Astrocyte (in vitro differentiated cells and primary cell): ENCODE data around the gene ZBTB39. TPM values are rescaled to one million over a fixed set of nuclear protein-coding genes. Genes with fewer than 3 reads are reported as not detected.

Source experiments
- DNase-seq: peaks from one replicate; pipeline ENCODE4 v3.0.0-alpha.2; 2010; ENCODE audit warnings: low read depth
- FAIRE-seq: peaks from 2 replicates; lab custom pipeline; 2011; peaks lifted over from hg19 to GRCh38; lab: Jason Lieb, UNC
- H2AFZ ChIP-seq: 2 replicates; pipeline ENCODE4 v1.6.0; 2012; ENCODE audit warnings: low read depth, low read length, inconsistent platforms
- H3K27ac ChIP-seq: 2 replicates; pipeline ENCODE4 v1.5.1; 2011; ENCODE audit warnings: low read depth, low read length, inconsistent platforms
- H3K27me3 ChIP-seq: 2 replicates; pipeline ENCODE4 v1.6.0; 2011; ENCODE audit warnings: low read length, inconsistent platforms; ENCODE audit not compliant: insufficient read depth
- H3K36me3 ChIP-seq: 2 replicates; pipeline ENCODE4 v1.5.1; 2011; ENCODE audit warnings: low read length, inconsistent platforms; ENCODE audit not compliant: insufficient read depth
- H3K4me1 ChIP-seq: 2 replicates; pipeline ENCODE4 v1.5.1; 2011; ENCODE audit warnings: low read length, inconsistent platforms; ENCODE audit not compliant: insufficient read depth
- H3K4me2 ChIP-seq: 2 replicates; pipeline ENCODE4 v1.6.0; 2012; ENCODE audit warnings: low read length, inconsistent platforms
- H3K4me3 ChIP-seq: 2 replicates; pipeline ENCODE4 v1.5.1; 2011; ENCODE audit warnings: low read depth, mild to moderate bottlenecking, low read length, inconsistent platforms; ENCODE audit not compliant: insufficient read depth
- H3K79me2 ChIP-seq: 2 replicates; pipeline ENCODE4 v1.6.0; 2012; ENCODE audit warnings: mild to moderate bottlenecking, low read length, inconsistent platforms; ENCODE audit not compliant: insufficient read depth
- H3K9ac ChIP-seq: 2 replicates; pipeline ENCODE4 v1.6.0; 2012; ENCODE audit warnings: mild to moderate bottlenecking, low read length, inconsistent platforms
- H3K9me3 ChIP-seq: 2 replicates; pipeline ENCODE4 v1.5.1; 2012; ENCODE audit warnings: low read depth, mild to moderate bottlenecking, low read length, inconsistent platforms; ENCODE audit not compliant: insufficient read depth
- H4K20me1 ChIP-seq: 2 replicates; pipeline ENCODE4 v1.6.0; 2012; ENCODE audit warnings: low read length, inconsistent platforms; ENCODE audit not compliant: insufficient read depth
- H3K27ac Mint-ChIP-seq: one replicate; pipeline ENCODE4 v1.8.0; 2021; ENCODE audit warnings: mild to moderate bottlenecking, mixed read lengths; ENCODE audit not compliant: unreplicated experiment
- H3K27me3 Mint-ChIP-seq: one replicate; pipeline ENCODE4 v1.8.0; 2021; ENCODE audit warnings: low read depth, mixed read lengths; ENCODE audit not compliant: unreplicated experiment
- H3K36me3 Mint-ChIP-seq: one replicate; pipeline ENCODE4 v1.8.0; 2021; ENCODE audit warnings: low read depth, mixed read lengths; ENCODE audit not compliant: unreplicated experiment
- H3K4me1 Mint-ChIP-seq: one replicate; pipeline ENCODE4 v1.8.0; 2021; ENCODE audit warnings: low read depth, mixed read lengths; ENCODE audit not compliant: unreplicated experiment
- H3K4me3 Mint-ChIP-seq: one replicate; pipeline ENCODE4 v1.8.0; 2021; ENCODE audit warnings: mild to moderate bottlenecking, moderate library complexity, mixed read lengths; ENCODE audit not compliant: unreplicated experiment
- H3K9me3 Mint-ChIP-seq: one replicate; pipeline ENCODE4 v1.8.0; 2021; ENCODE audit warnings: mild to moderate bottlenecking, mixed read lengths; ENCODE audit not compliant: unreplicated experiment
- CTCF ChIP-seq: IDR thresholded peaks from 2 replicates; pipeline ENCODE4 v1.5.1; 2011; ENCODE audit warnings: low read depth, mild to moderate bottlenecking, inconsistent platforms, low read length, moderate library complexity; ENCODE audit not compliant: insufficient read depth
- EZH2 ChIP-seq: IDR thresholded peaks from 2 replicates; pipeline ENCODE4 v1.6.1; 2012; ENCODE audit warnings: mild to moderate bottlenecking, low read length, inconsistent platforms; ENCODE audit not compliant: insufficient read depth
- total RNA-seq: library from RNA; stranded (reverse); gene quantifications from 2 replicates; pipeline ENCODE4 v1.2.1, GENCODE V29; 2021

Gene ZBTB39
- total RNA-seq, 1 donor from 2014 or later: 9.8 TPM

- TF ChIP-seq EZH2 (no peak), CTCF (no peak)
- no peak overlapping the region for H3K4me3 ChIP-seq
- no peaks in the 10 kb centered on the region for H3K36me3 ChIP-seq
- H3K27ac ChIP-seq: no peak overlapping the region
- no peak overlapping the region for H3K9ac ChIP-seq
- peaks cover 27% of the 10 kb centered on the region for H3K4me1 Mint-ChIP-seq
- H3K27me3 ChIP-seq: peaks cover 32% of the 10 kb centered on the region
- peaks cover 11% of the 10 kb centered on the region for H3K79me2 ChIP-seq
- no peak overlapping the region for H3K4me2 ChIP-seq
- no peaks in the 10 kb centered on the region for H3K9me3 ChIP-seq
- DNase-seq: no peak
- FAIRE-seq: no peak
- peaks cover 4% of the 10 kb centered on the region for H4K20me1 ChIP-seq
- no peak overlapping the region for H2AFZ ChIP-seq
- no peak overlapping the region for H3K27ac Mint-ChIP-seq
- H3K4me3 Mint-ChIP-seq: no peak overlapping the region
- peaks cover 2% of the 10 kb centered on the region for H3K9me3 Mint-ChIP-seq
- H3K27me3 Mint-ChIP-seq: peaks cover 26% of the 10 kb centered on the region
- H3K36me3 Mint-ChIP-seq: no peaks in the 10 kb centered on the region
- H3K4me1 ChIP-seq: peaks cover 11% of the 10 kb centered on the region
Observed at GRCh38 chr12:57009949-57010626, 3.7 kb upstream of the ZBTB39 start.

GRCh38 chr12:57008178-57008577 lies 1.8 kb upstream of the ZBTB39 start:
- H2AFZ ChIP-seq: no peak overlapping the region
- FAIRE-seq: no peak
- H3K9me3 ChIP-seq: no peaks in the 10 kb centered on the region
- no peak overlapping the region for H3K27ac ChIP-seq
- no peak overlapping the region for H3K4me3 ChIP-seq
- peak; percentile 41 for DNase-seq
- peaks cover 11% of the 10 kb centered on the region for H3K4me1 ChIP-seq
- peaks cover 30% of the 10 kb centered on the region for H3K79me2 ChIP-seq
- H3K4me1 Mint-ChIP-seq: peaks cover 31% of the 10 kb centered on the region
- peaks cover 14% of the 10 kb centered on the region for H3K27me3 ChIP-seq
- peak overlapping the region; percentile 42 for H3K4me3 Mint-ChIP-seq
- peaks cover 22% of the 10 kb centered on the region for H4K20me1 ChIP-seq
- H3K36me3 Mint-ChIP-seq: peaks cover 9% of the 10 kb centered on the region
- no peak overlapping the region for H3K9ac ChIP-seq
- peak overlapping the region; percentile 63 for H3K27ac Mint-ChIP-seq
- TF ChIP-seq CTCF (peak; percentile 80), EZH2 (no peak)
- peaks cover 2% of the 10 kb centered on the region for H3K9me3 Mint-ChIP-seq
- no peak overlapping the region for H3K4me2 ChIP-seq
- H3K36me3 ChIP-seq: peaks cover 14% of the 10 kb centered on the region
- H3K27me3 Mint-ChIP-seq: peaks cover 7% of the 10 kb centered on the region

GRCh38 chr12:57006809-57007475 lies 596 bp upstream of the ZBTB39 start:
- Mint-ChIP-seq H3K27me3 (no peaks in the 10 kb centered on the region), H3K4me1 (peaks cover 30% of the 10 kb centered on the region), H3K9me3 (peaks cover 2% of the 10 kb centered on the region), H3K27ac (peak overlapping the region; percentile 62), H3K4me3 (peak overlapping the region; percentile 87), H3K36me3 (peaks cover 16% of the 10 kb centered on the region)
- DNase-seq: no peak
- Histone ChIP-seq H3K4me2 (peak overlapping the region; percentile 75), H3K9ac (peak overlapping the region; percentile 57), H3K27ac (no peak overlapping the region), H4K20me1 (peaks cover 34% of the 10 kb centered on the region), H3K36me3 (peaks cover 25% of the 10 kb centered on the region), H3K4me3 (peak overlapping the region; percentile 54), H2AFZ (peak overlapping the region; percentile 43), H3K79me2 (peaks cover 42% of the 10 kb centered on the region), H3K4me1 (peaks cover 11% of the 10 kb centered on the region), H3K27me3 (peaks cover 4% of the 10 kb centered on the region), H3K9me3 (no peaks in the 10 kb centered on the region)
- TF ChIP-seq EZH2: no peak
- no peak for TF ChIP-seq CTCF
- no peak for FAIRE-seq
